HL-60 (cell line): ENCODE data around the gene ENDOU.

ENCODE experiments used
- DNase-seq, 2 experiments: peaks; one replicate each; pipeline ENCODE4 v3.0.0-alpha.2; 2010 to 2020; ENCODE audit warnings: low read depth in 1 of 2, low spot score in 1 of 2
- H3K27ac ChIP-seq: fragments of 250-450 bp; sonication (Bioruptor Pico); replicated peaks from 2 replicates; pipeline ENCODE4 v1.5.1; 2020; ENCODE audit warnings: mild to moderate bottlenecking, moderate library complexity
- H3K27me3 ChIP-seq: fragments of 250-450 bp; sonication (Bioruptor Pico); 2 replicates; pipeline ENCODE4 v1.5.1; 2021; ENCODE audit warnings: mild to moderate bottlenecking, moderate library complexity; ENCODE audit not compliant: insufficient read depth, poor library complexity, severe bottlenecking
- H3K4me3 ChIP-seq: replicated peaks from 2 replicates; pipeline ENCODE4 v1.5.1; 2011; ENCODE audit warnings: mild to moderate bottlenecking, control low read depth, low read length; ENCODE audit not compliant: insufficient read depth
- CTCF ChIP-seq: IDR thresholded peaks from one replicate; pipeline ENCODE4 v1.5.1; 2011; ENCODE audit warnings: low read length, control low read depth, inconsistent platforms; ENCODE audit not compliant: insufficient read depth
- GABPA ChIP-seq: IDR thresholded peaks from 2 replicates; pipeline ENCODE4 v1.6.1; 2012; ENCODE audit warnings: low read depth
- POLR2AphosphoS5 ChIP-seq: IDR thresholded peaks from 2 replicates; pipeline ENCODE4 v1.6.1; 2012; ENCODE audit warnings: low read depth
- REST ChIP-seq: IDR thresholded peaks from 2 replicates; pipeline ENCODE4 v1.6.1; 2012; ENCODE audit warnings: low read depth; ENCODE audit not compliant: insufficient replicate concordance
- SPI1 ChIP-seq: IDR thresholded peaks from 2 replicates; pipeline ENCODE4 v1.6.1; 2012; ENCODE audit warnings: low read depth, mild to moderate bottlenecking, borderline replicate concordance

Gene ENDOU

GRCh38 chr12:47757364-47757839 is 32.1 kb upstream of the ENDOU start:
- Histone ChIP-seq H3K27ac (no peak overlapping the region), H3K4me3 (no peak overlapping the region), H3K27me3 (no peaks in the 10 kb centered on the region)
- TF ChIP-seq GABPA = no peak
- no peak for TF ChIP-seq REST
- TF ChIP-seq CTCF = no peak
- TF ChIP-seq POLR2AphosphoS5 = no peak
- no peak for TF ChIP-seq SPI1
- no peak for DNase-seq

GRCh38 chr12:47755655-47756562 is 30.6 kb upstream of the ENDOU start:
- H3K27me3 ChIP-seq = no peaks in the 10 kb centered on the region
- TF ChIP-seq GABPA = no peak
- no peak for TF ChIP-seq SPI1
- no peak for TF ChIP-seq POLR2AphosphoS5
- TF ChIP-seq REST = no peak
- no peak for DNase-seq
- no peak overlapping the region for H3K27ac ChIP-seq
- H3K4me3 ChIP-seq = no peak overlapping the region

- Histone ChIP-seq H3K27me3 (no peaks in the 10 kb centered on the region), H3K4me3 (no peak overlapping the region), H3K27ac (no peak overlapping the region)
- no peak for DNase-seq
- TF ChIP-seq POLR2AphosphoS5 = no peak
- TF ChIP-seq GABPA = no peak
- TF ChIP-seq REST = no peak
- no peak for TF ChIP-seq SPI1
- TF ChIP-seq CTCF = no peak
Observed at GRCh38 chr12:47754881-47755280, 29.6 kb upstream of the ENDOU start.
